MM.1S (cell line): Measurements from ENCODE around the gene BTBD3.

Source experiments
- EZH2 ChIP-seq: fragments of 300-600 bp; sonication (generic); optimal IDR thresholded peaks from 2 replicates; pipeline ENCODE3; 2017; ENCODE audit warnings: low read depth, mild to moderate bottlenecking, antibody characterized with exemption, low read length, mixed read lengths
- EZH2phosphoT487 ChIP-seq: fragments of 300-600 bp; sonication (generic); IDR thresholded peaks from 2 replicates; pipeline ENCODE4 v1.6.1; 2018; ENCODE audit warnings: antibody characterized with exemption, low read length
- TF ChIP-seq, protein P1 (sequence below): fragments of 300-600 bp; sonication (generic); IDR thresholded peaks from 2 replicates; pipeline ENCODE4 v1.5.1; 2016; ENCODE audit warnings: antibody characterized with exemption, low read length, mixed read lengths

DNA sequence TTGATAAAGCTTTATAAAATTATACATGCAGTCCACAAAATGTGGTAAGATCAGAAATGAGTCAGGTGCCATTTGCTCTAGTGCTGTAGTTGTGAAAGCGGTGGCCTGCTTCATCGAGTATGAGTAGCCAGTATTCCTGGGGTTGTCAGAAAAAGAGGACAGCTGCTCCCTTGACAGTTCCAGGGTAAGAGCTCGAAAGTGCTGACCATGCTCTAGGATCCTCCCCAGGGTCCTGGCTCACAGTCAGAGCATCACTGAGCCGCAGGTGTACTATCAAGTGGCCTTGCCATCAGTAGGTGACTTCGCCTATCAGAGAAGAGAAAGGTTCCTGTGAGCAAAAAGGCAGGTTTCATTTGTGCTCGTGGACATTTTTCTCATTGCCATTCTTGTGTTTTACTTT, 3.6 kb downstream of the BTBD3 start:
- no peak for TF ChIP-seq EZH2
- TF ChIP-seq, protein P1, sequence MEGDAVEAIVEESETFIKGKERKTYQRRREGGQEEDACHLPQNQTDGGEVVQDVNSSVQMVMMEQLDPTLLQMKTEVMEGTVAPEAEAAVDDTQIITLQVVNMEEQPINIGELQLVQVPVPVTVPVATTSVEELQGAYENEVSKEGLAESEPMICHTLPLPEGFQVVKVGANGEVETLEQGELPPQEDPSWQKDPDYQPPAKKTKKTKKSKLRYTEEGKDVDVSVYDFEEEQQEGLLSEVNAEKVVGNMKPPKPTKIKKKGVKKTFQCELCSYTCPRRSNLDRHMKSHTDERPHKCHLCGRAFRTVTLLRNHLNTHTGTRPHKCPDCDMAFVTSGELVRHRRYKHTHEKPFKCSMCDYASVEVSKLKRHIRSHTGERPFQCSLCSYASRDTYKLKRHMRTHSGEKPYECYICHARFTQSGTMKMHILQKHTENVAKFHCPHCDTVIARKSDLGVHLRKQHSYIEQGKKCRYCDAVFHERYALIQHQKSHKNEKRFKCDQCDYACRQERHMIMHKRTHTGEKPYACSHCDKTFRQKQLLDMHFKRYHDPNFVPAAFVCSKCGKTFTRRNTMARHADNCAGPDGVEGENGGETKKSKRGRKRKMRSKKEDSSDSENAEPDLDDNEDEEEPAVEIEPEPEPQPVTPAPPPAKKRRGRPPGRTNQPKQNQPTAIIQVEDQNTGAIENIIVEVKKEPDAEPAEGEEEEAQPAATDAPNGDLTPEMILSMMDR = no peak
- no peak for TF ChIP-seq EZH2phosphoT487
